Neural progenitor cell (in vitro differentiated cells): ENCODE data around the gene RPTOR.

Source experiments
- CTCF ChIP-seq: fragments of 200-600 bp; sonication (generic); IDR thresholded peaks from 2 replicates; pipeline ENCODE4 v1.5.1; 2017; ENCODE audit warnings: antibody characterized with exemption, mild to moderate bottlenecking
- EZH2 ChIP-seq: fragments of 200-600 bp; sonication (generic); IDR thresholded peaks from 2 replicates; pipeline ENCODE4 v1.6.1; 2017; ENCODE audit warnings: antibody characterized with exemption, mild to moderate bottlenecking, moderate library complexity
- EZH2phosphoT487 ChIP-seq: fragments of 200-600 bp; sonication (generic); IDR thresholded peaks from 2 replicates; pipeline ENCODE4 v1.6.1; 2017; ENCODE audit warnings: antibody characterized with exemption

- TF ChIP-seq CTCF: no peak
- TF ChIP-seq EZH2: no peak
- no peak for TF ChIP-seq EZH2phosphoT487
Observed at GRCh38 chr17:80936723-80937122, 392.1 kb downstream of the RPTOR start.
